ENCODE data around the gene POLR2C. TPM values are rescaled to one million over a fixed set of nuclear protein-coding genes. Genes with fewer than 3 reads are reported as not detected.

POLR2C gene
- total and polyA plus RNA-seq, 10 of the 15 experiments (the other 5 are each of a cell fraction or from before 2014, with no cell fraction given): 26.9 to 93.0 (median 57.8) TPM

GRCh38 chr16:57473906-57474305 is 11.4 kb downstream of the POLR2C start:
- in situ Hi-C loops (cut with MboI): no loop called here
- Histone ChIP-seq H4K20me1 (ENCODE audit: control insufficient read depth, insufficient read depth) (no peaks in the 10 kb centered on the region), H2AFZ (ENCODE audit: control insufficient read depth, low read depth, low read length) (no peak overlapping the region), H3K27ac (ENCODE audit: control insufficient read depth, insufficient read depth) (no peak overlapping the region), H3K4me1 (ENCODE audit: control insufficient read depth, insufficient read depth, low read length) (peaks cover 12% of the 10 kb centered on the region), H3K9ac (ENCODE audit: control insufficient read depth, insufficient read depth, low read length) (no peak overlapping the region), H3K4me3 (no peak overlapping the region), H3K27me3 (replicated peaks in 1 of 2; ENCODE audit: control insufficient read depth in 2 of 2, insufficient read depth in 2 of 2, low read length in 1 of 2) (no peaks in the 10 kb centered on the region), H3K4me2 (ENCODE audit: control insufficient read depth, insufficient read depth) (no peak overlapping the region), H3K9me3 (replicated peaks; ENCODE audit: control insufficient read depth, insufficient read depth, low read length) (no peaks in the 10 kb centered on the region), H3K36me3 (ENCODE audit: control insufficient read depth in 2 of 2, insufficient read depth in 2 of 2, low read length in 1 of 2) (peaks cover 20 to 27% of the 10 kb centered on the region in 2 experiments), H3K79me2 (ENCODE audit: control insufficient read depth, insufficient read depth, low read length) (no peaks in the 10 kb centered on the region)
- SMC1A ChIA-PET (ENCODE audit: uncharacterized antibody, unreplicated experiment): interaction anchor here (1.0 kb wide), 1 partner anchor 12 kb away, joined by 3 read pairs; no protein-coding TSS in a partner anchor
- POLR2A ChIA-PET: interaction anchor here (0.6 kb wide), 1 partner anchor 27 kb away, joined by 3 read pairs; the partner anchor contains the start of genes CIAPIN1 and COQ9
- RAD21 ChIA-PET (ENCODE audit: unreplicated experiment): no interaction called here
- CTCF ChIA-PET: interaction anchor here (2.0 to 3.3 kb wide), 3 partner anchors 10 to 102 kb away, joined by 5 to 20 read pairs (median 19); partner anchors contain the start of gene POLR2C
- BruUV-seq (replicated peaks): no TSS peak
- TF ChIP-seq DPF2 (IDR thresholded peaks at IDR 0.05) (no peak), HDGF (IDR thresholded peaks at IDR 0.05) (no peak), SP1 (IDR thresholded peaks at IDR 0.05; ENCODE audit: low read depth, low read length) (no peak), CBX5 (IDR thresholded peaks at IDR 0.05; ENCODE audit: low read depth) (no peak), BACH1 (IDR thresholded peaks at IDR 0.05; ENCODE audit: borderline replicate concordance) (no peak), ZNF274 (IDR thresholded peaks at IDR 0.05; ENCODE audit: insufficient read depth, insufficient read length) (no peak), PKNOX1 (IDR thresholded peaks at IDR 0.05) (no peak), RUNX3 (IDR thresholded peaks at IDR 0.05; ENCODE audit: low read length) (no peak), POLR2AphosphoS2 (IDR thresholded peaks at IDR 0.05; ENCODE audit: low read depth, low read length) (no peak), CBFB (IDR thresholded peaks at IDR 0.05; ENCODE audit: low read depth) (no peak)
- TF ChIP-seq, protein P1, sequence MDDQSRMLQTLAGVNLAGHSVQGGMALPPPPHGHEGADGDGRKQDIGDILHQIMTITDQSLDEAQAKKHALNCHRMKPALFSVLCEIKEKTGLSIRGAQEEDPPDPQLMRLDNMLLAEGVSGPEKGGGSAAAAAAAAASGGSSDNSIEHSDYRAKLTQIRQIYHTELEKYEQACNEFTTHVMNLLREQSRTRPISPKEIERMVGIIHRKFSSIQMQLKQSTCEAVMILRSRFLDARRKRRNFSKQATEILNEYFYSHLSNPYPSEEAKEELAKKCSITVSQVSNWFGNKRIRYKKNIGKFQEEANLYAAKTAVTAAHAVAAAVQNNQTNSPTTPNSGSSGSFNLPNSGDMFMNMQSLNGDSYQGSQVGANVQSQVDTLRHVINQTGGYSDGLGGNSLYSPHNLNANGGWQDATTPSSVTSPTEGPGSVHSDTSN (IDR thresholded peaks at IDR 0.05; ENCODE audit: insufficient replicate concordance, low read depth, low read length): no peak
- intact Hi-C loops (cut with micrococcal nuclease; ENCODE audit: unreplicated experiment): no loop called here
- FAIRE-seq (no peak), DNase-seq (ENCODE audit: low read depth, low spot score) (no peak), ATAC-seq (no peak)
- WGBS (ENCODE audit: insufficient coverage, insufficient replicate concordance, low lambda C conversion rate, missing lambda C conversion rate): 90% methylated on average over 7 of the region's 8 CpGs
